ENCODE data around the gene LCA5L.
"Not testable (repeated sequence)": the region's sequence is repeated elsewhere in the genome, so short reads cannot be mapped to it uniquely, and the experiment has no call there.

Gene LCA5L

GRCh38 chr21:39451332-39452206, 6.0 kb upstream of the LCA5L start, which contains the start of gene SH3BGR:
Gene SH3BGR (plus strand): TSS chr21:39451970. CDS start chr21:39452097, 127 bp downstream.
- no peak for DNase-seq

- DNase-seq: no peak
These were observed 1.7 kb upstream of the LCA5L start for GRCh38 chr21:39447264-39447663.

GRCh38 chr21:39444421-39445180, 977 bp downstream of the LCA5L start:
- DNase-seq: no peak

GRCh38 chr21:39441502-39442475, 3.8 kb downstream of the LCA5L start:
- DNase-seq: peak; percentile 37

GRCh38 chr21:39439232-39439631, 6.3 kb downstream of the LCA5L start:
- no peak for DNase-seq

GRCh38 chr21:39434950-39435349, 10.6 kb downstream of the LCA5L start:
- DNase-seq: no peak

- DNase-seq: no peak
These were observed 14.6 kb downstream of the LCA5L start for GRCh38 chr21:39430954-39431353.

GRCh38 chr21:39430457-39430856, 15.1 kb downstream of the LCA5L start:
- no peak for DNase-seq

GRCh38 chr21:39430016-39430415, 15.6 kb downstream of the LCA5L start:
- DNase-seq: no peak

GRCh38 chr21:39429445-39429844, 16.1 kb downstream of the LCA5L start:
- no peak for DNase-seq

- DNase-seq: no peak
These were observed 22.9 kb downstream of the LCA5L start for GRCh38 chr21:39422527-39423241.

- not testable (repeated sequence) for DNase-seq
These were observed 26.4 kb downstream of the LCA5L start for GRCh38 chr21:39419204-39419603.

GRCh38 chr21:39406065-39406464, 39.5 kb downstream of the LCA5L start:
- DNase-seq: no peak

- no peak for DNase-seq
These were observed 45.4 kb downstream of the LCA5L start for GRCh38 chr21:39400173-39400572.

GRCh38 chr21:39397646-39398385, 47.8 kb downstream of the LCA5L start:
- DNase-seq: no peak

- no peak for DNase-seq
These were observed 52.6 kb downstream of the LCA5L start for GRCh38 chr21:39392981-39393380.

GRCh38 chr21:39390212-39390765, 55.3 kb downstream of the LCA5L start:
- DNase-seq: no peak

GRCh38 chr21:39388811-39389155, 56.8 kb downstream of the LCA5L start:
- DNase-seq: no peak

GRCh38 chr21:39388038-39388810, 57.4 kb downstream of the LCA5L start:
- peak; percentile 82 for DNase-seq

GRCh38 chr21:39387461-39388037, 58.0 kb downstream of the LCA5L start:
- peak; percentile 95 for DNase-seq
